Lower leg skin (tissue), 4 donors: ENCODE data around the gene USP2. TPM values are rescaled to one million over a fixed set of nuclear protein-coding genes. Genes with fewer than 3 reads are reported as not detected.

ENCODE experiments used
- DNase-seq, 2 donors: peaks; one replicate each; pipeline ENCODE4 v3.0.0-alpha.2; 2019; ENCODE audit warnings: low spot score in 2 of 2
- H3K4me3 ChIP-seq: fragments of 200-600 bp; sonication (generic); 2 replicates; pipeline ENCODE4 v1.5.1; 2017; ENCODE audit warnings: mild to moderate bottlenecking, low read depth; ENCODE audit not compliant: poor library complexity, severe bottlenecking
- POLR2A ChIP-seq, 2 donors: fragments of 450-650 bp; IDR thresholded peaks; one replicate each; pipeline ENCODE4 v1.6.1; 2016 to 2017; ENCODE audit warnings: antibody characterized with exemption in 2 of 2, mild to moderate bottlenecking in 1 of 2, moderate library complexity in 1 of 2
- WGBS, 2 donors: methylation state at CpG; one replicate each; pipeline ENCODE4 v1.1.5; 2018; 5-methylcytosine and 5-hydroxymethylcytosine counted together
- intact Hi-C: fragments of 100-400 bp; cut with DNase I; formaldehyde crosslinking; loops from one replicate; pipeline ENCODE4 v1.15.0; 2023; ENCODE audit warnings: low total_unique reads
- total RNA-seq, 4 donors: library from RNA; depleted of rRNA; stranded (reverse); fragments of >200 nt; gene quantifications; one replicate each; pipeline ENCODE4 v1.1.0, GENCODE V29; 2016
- TF ChIP-seq, protein P1 (sequence below), 3 donors: fragments of 450-650 bp; IDR thresholded peaks; one replicate each; pipeline ENCODE4 v1.5.1; 2016; ENCODE audit warnings: antibody characterized with exemption in 3 of 3, mild to moderate bottlenecking in 3 of 3, moderate library complexity in 2 of 3

Gene USP2
- total RNA-seq, 4 donors from 2014 or later, result 15.0 to 35.6 (median 18.1) TPM

DNA sequence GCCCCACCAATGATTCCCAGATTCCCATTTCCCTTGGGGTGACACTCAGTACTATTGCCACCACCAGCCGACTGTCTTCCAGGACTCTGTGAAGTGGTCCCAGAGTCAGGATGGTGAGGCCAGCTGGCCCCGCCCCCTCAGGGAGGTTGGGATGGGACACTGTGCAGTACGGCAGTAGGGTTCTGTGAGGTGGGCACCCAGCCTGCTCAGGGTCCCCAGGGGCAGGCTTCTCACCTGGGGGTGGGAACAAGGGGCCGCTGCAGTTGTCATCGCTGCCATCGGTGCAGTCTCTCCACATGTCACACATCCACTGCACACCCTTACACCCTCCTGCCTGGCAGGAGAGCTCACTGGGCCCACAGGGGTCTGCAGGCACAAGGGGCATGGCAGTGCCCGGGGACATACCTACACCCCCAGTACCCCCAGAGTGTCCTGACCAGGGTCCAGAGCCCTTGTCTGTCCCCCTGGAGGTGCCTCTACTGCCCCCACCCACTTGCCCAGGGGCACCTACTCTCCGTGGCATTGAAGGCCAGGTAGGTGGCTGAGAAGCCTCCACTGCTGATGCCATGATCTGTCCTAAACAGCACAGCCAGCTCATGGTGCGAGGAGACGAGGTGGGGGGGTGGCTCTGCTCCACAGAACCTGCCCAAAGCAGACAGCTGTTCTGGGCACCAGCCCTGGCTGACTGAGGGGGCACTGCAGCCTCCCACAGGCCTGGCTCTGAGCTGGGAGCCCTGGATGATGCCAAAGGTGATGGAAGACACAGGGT lies 38.9 kb downstream of the USP2 start:
- 78 to 80% methylated on average over 6 to 10 of the region's 10 CpGs for WGBS, 2 donors
- no peak overlapping the region for H3K4me3 ChIP-seq
- DNase-seq, result no peak
- TF ChIP-seq, protein P1, sequence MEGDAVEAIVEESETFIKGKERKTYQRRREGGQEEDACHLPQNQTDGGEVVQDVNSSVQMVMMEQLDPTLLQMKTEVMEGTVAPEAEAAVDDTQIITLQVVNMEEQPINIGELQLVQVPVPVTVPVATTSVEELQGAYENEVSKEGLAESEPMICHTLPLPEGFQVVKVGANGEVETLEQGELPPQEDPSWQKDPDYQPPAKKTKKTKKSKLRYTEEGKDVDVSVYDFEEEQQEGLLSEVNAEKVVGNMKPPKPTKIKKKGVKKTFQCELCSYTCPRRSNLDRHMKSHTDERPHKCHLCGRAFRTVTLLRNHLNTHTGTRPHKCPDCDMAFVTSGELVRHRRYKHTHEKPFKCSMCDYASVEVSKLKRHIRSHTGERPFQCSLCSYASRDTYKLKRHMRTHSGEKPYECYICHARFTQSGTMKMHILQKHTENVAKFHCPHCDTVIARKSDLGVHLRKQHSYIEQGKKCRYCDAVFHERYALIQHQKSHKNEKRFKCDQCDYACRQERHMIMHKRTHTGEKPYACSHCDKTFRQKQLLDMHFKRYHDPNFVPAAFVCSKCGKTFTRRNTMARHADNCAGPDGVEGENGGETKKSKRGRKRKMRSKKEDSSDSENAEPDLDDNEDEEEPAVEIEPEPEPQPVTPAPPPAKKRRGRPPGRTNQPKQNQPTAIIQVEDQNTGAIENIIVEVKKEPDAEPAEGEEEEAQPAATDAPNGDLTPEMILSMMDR (IDR thresholded peaks at IDR 0.05), result no peak
- TF ChIP-seq POLR2A (IDR thresholded peaks at IDR 0.05), result no peak
- intact Hi-C loops, result no loop called here

DNA sequence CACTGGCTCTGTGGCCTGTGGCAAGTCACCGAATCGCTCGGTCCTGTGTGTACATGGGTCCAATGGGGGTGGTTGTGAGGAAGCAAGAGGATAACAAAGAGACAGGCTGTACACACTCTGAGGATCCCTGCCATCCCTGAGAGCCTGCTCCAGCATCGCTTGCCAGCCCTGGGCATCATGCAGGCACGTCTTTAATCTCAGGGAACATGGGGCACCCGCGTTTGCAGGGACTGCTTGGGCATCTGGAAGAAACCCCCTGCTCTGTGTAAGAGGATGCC lies 39.5 kb downstream of the USP2 start:
- H3K4me3 ChIP-seq, result no peak overlapping the region
- WGBS, 2 donors, result 66 to 74% methylated on average over 5 to 7 of the region's 7 CpGs
- intact Hi-C loops, result no loop called here
- TF ChIP-seq POLR2A (IDR thresholded peaks at IDR 0.05), result no peak
- TF ChIP-seq, protein P1 (IDR thresholded peaks at IDR 0.05), result no peak
- DNase-seq, result no peak

DNA sequence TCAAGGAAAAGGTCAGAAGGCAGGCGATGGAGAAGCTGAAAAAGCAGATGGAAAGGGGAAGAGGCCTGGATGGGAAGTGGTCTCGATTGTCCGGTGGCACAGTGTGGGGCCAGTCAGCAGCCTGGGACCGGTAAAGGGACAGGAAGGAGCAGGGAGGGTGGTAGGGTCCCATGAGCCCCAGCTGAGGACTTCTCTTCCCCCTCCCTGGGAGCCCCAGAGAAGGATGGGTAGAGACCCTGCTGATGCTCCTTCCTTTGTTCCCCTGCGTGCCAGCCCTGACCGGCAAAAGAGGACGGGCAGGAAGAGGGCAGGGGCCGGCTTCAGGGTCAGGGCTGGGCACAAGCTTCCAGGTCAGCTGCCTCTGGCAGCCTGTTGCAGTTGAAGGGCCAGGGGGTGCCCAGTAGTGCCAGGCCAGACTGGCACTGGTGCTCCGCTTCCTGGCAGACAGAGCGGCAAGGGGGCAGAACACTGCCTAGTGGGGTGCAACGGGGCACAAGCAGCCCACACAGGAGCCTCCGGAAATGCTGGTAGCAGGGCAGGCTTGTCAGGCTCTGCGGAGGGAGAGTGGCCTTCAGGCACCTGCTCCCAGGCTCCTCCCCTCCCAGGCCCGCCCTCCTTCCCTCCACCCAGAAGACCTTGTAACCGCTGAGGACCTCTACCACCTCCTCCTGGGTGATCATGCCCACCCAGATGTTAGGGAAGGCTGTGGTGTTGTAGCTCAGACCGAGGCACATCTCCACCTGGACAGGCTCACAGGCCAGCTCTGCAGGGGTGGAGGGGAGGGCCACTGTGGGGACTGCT lies 40.1 kb downstream of the USP2 start:
- no peak for DNase-seq
- WGBS, 2 donors, result 53 to 61% methylated on average over 12 to 14 of the region's 16 CpGs
- H3K4me3 ChIP-seq, result no peak overlapping the region
- TF ChIP-seq, protein P1 (IDR thresholded peaks at IDR 0.05), result no peak
- no peak for TF ChIP-seq POLR2A (IDR thresholded peaks at IDR 0.05)
- intact Hi-C loops, result no loop called here

DNA sequence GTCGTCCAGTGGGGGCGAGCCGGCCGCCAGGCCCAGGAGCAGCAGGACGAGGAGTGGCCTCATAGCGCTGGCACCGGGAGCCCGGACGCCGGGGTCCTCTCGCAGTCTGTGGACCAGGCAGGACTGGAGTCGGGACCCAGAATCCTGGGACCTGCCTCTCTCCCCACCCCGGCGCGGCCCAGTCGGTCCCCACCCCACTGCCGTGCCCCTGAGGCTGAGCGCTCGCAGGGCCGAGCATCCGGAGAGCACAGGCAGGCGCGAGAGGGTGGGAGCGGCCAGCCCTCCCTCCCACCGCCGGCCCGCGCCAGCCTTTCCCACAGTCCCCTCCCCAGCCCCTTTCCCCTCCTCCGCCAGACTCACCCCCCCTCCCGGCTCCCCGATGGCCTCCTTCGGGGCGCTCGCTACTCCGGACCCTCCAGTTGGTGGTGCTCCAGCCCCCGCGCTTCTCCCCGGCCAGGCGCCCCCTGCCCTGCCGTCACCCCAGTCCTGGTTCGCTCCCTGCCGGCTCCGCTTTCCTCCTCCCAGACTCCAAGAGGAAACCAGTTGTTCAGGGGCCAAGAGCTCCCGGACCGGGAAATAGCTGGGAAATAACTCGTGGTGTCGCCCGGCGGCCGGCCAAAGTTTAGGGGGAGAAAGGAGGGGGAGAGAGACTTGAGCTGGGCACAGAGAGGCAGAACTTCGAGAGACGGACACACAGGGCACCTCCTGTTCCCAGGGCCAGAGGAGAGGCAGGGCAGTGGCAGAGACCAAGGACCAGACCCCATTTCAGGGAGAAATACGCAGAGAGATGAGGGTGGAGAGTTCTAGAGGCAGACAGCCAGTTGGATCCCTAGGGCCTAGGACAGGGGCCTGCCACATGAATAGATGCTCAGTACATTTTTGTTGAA lies 40.9 kb downstream of the USP2 start, which contains the start of gene C1QTNF5:
C1QTNF5 (minus strand) TSS at position 549 of the 887 bp plus-strand sequence; CDS start at position 63, 486 bp downstream.
- H3K4me3 ChIP-seq, result peak within 1 kb of the TSS; percentile 23
- WGBS, 2 donors, result 6 to 10% methylated on average over 22 to 42 of the region's 53 CpGs
- intact Hi-C loops, result no loop called here
- DNase-seq, result peak; percentile 79 to 98
- TF ChIP-seq, protein P1 (IDR thresholded peaks at IDR 0.05), result no peak
- no peak for TF ChIP-seq POLR2A (IDR thresholded peaks at IDR 0.05)

DNA sequence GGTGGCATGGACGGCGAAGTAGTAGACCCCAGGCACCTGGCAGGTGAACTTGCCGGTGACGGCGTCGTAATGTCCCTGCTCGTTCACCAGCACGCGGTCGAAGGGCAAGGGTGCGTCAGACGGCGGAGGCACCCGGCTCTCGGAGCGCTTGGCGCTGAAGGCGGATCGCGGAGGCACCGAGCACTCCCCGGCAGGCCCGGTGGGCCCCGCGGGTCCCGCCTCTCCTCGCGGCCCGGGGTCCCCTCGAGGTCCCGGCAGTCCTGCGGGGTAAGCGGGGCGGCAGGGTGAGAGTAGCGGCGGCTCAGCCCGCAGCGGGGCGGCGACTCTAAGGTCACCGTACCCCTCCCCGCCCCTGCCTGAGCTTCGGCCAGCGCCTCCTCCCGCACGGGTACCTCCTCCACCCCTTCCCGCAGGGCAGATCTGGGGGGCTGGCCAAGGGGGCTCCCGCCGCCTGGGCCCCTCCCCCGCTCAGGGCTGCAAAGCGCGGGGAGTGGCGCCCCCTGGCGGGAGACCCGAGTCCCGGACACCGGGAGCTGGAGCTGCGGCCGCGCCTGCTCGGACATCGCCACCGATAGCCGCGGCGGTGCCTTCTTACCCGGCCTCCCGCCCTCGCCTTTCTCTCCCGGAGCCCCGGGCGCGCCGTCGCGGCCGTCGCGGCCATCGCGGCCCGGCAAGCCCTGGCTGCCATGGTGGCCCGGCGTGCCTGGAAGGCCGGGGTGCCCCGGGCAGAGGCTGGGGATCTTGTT lies 41.7 kb downstream of the USP2 start:
- TF ChIP-seq POLR2A (IDR thresholded peaks at IDR 0.05), result no peak
- TF ChIP-seq, protein P1 (IDR thresholded peaks at IDR 0.05), result peak in 1 of 3 donors; percentile 33
- WGBS, 2 donors, result 2 to 7% methylated on average over 42 to 53 of the region's 86 CpGs
- peak overlapping the region; percentile 23 for H3K4me3 ChIP-seq
- intact Hi-C loops, result no loop called here
- DNase-seq, result no peak
